Esophagus muscularis mucosa (tissue), 4 donors: ENCODE results near the gene DBNL. TPM values are rescaled to one million over a fixed set of nuclear protein-coding genes. Genes with fewer than 3 reads are reported as not detected.

Experiments used
- DNase-seq: peaks from one replicate; pipeline ENCODE4 v3.0.0-alpha.2; 2017; ENCODE audit errors: extremely low spot score
- H3K27ac ChIP-seq, 4 donors: fragments of 200-600 bp; sonication (generic); replicated peaks in 1 of 4; 1 replicate in 3 of 4; 2 replicates in 1 of 4; pipeline ENCODE4 v1.5.1; 2016 to 2019; ENCODE audit warnings: mild to moderate bottlenecking in 1 of 4
- H3K27me3 ChIP-seq, 4 donors: fragments of 200-600 bp; sonication (generic); one replicate each; pipeline versions ENCODE4 v1.5.1 to v1.6.0; 2016 to 2019
- H3K36me3 ChIP-seq, 4 donors: fragments of 200-600 bp; sonication (generic); one replicate each; pipeline ENCODE4 v1.5.1; 2016 to 2019
- H3K4me1 ChIP-seq, 4 donors: fragments of 200-600 bp; sonication (generic); one replicate each; pipeline ENCODE4 v1.5.1; 2016 to 2019
- H3K4me3 ChIP-seq, 4 donors: fragments of 200-600 bp; sonication (generic); 1 replicate in 2 of 4; 2 replicates in 2 of 4; pipeline ENCODE4 v1.5.1; 2016 to 2019; ENCODE audit warnings: mild to moderate bottlenecking in 4 of 4, moderate library complexity in 1 of 4
- H3K9me3 ChIP-seq, 4 donors: fragments of 200-600 bp; sonication (generic); 1 replicate in 3 of 4; 2 replicates in 1 of 4; pipeline ENCODE4 v1.5.1; 2016 to 2019
- EP300 ChIP-seq: sonication (generic); formaldehyde crosslinking; IDR thresholded peaks from one replicate; pipeline ENCODE4 v1.6.1; 2017; ENCODE audit warnings: antibody characterized with exemption
- POLR2A ChIP-seq: fragments of 450-650 bp; IDR thresholded peaks from one replicate; pipeline ENCODE4 v1.6.1; 2017; ENCODE audit warnings: antibody characterized with exemption, moderate library complexity, mild to moderate bottlenecking, low read depth
- POLR2AphosphoS5 ChIP-seq, 2 donors: sonication (generic); formaldehyde crosslinking; IDR thresholded peaks; one replicate each; pipeline ENCODE4 v1.6.1; 2017; ENCODE audit warnings: antibody characterized with exemption in 2 of 2
- whole genome bisulfite sequencing: methylation state at CpG from one replicate; pipeline ENCODE4 v1.1.5; 2018; 5-methylcytosine and 5-hydroxymethylcytosine counted together
- intact Hi-C: fragments of 100-400 bp; cut with DNase I; formaldehyde crosslinking; loops from one replicate; pipeline ENCODE4 v1.15.1; 2023
- total RNA-seq, 4 donors: library from RNA; depleted of rRNA; stranded (reverse); fragments of >200 nt; gene quantifications; one replicate each; pipeline versions ENCODE4 v1.1.0 to v1.2.1, GENCODE V29; 2016
- TF ChIP-seq, protein P1 (sequence below), 3 experiments: fragments of 200-600 bp in 2 of 3; fragments of 450-650 bp in 1 of 3; sonication (generic) in 2 of 3; IDR thresholded peaks; one replicate each; pipeline ENCODE4 v1.5.1; 2017 to 2019; ENCODE audit warnings: antibody characterized with exemption in 3 of 3, mild to moderate bottlenecking in 2 of 3, moderate library complexity in 1 of 3

Gene DBNL
- total RNA-seq, 4 donors from 2014 or later: 93.9 to 122 (median 115) TPM

DNA sequence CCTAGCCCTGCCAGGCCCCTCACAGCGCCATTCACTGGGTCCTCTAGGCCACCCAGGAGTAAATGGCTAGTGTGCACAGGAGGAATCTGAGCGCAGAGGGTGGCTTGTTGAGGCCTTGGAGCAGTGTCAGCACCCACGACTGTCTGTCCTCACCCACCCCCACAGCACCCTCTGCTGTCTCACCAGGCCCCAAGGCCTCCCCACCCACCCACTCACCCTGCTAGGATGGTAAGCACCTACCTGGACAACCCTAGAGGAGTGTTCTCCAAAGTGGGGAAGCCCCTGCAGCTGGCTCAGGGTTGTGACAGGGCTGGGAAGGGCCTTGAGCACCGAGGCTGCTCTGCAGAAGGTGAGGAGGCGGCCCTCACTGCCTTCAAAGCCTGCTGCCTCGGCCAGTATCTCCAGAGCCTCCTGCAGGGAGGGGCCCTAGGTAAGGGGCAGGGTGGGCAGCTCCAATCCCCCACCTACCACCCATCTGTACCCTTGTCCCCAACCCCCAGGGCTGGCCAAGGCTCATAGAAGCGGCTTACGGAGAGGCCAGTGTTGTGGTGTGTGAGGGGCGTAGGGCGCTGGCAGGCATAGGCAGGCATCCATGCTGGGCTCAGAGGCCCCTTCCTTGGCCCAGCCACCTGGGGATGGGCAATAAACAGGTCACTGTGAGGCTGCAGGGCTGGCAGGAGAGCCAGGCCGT, 35.0 kb downstream of the DBNL start:
- DNase-seq: no peak
- Histone ChIP-seq H3K4me1 (peaks cover 39 to 63% (median 49%) of the 10 kb centered on the region in 4 donors), H3K27me3 (no peaks in the 10 kb centered on the region), H3K4me3 (no peak overlapping the region), H3K36me3 (peaks cover 37 to 64% (median 64%) of the 10 kb centered on the region in 4 donors), H3K27ac (no peak overlapping the region), H3K9me3 (no peaks in the 10 kb centered on the region)
- intact Hi-C loops: loop anchor here (5.0 kb wide), 1 partner anchor 37 kb away; the partner anchor contains the start of gene DBNL
- WGBS: 85% methylated on average over 5 of the region's 11 CpGs
- TF ChIP-seq EP300 (no peak), POLR2AphosphoS5 (IDR thresholded peaks at IDR 0.05) (no peak), POLR2A (no peak)
- TF ChIP-seq, protein P1, sequence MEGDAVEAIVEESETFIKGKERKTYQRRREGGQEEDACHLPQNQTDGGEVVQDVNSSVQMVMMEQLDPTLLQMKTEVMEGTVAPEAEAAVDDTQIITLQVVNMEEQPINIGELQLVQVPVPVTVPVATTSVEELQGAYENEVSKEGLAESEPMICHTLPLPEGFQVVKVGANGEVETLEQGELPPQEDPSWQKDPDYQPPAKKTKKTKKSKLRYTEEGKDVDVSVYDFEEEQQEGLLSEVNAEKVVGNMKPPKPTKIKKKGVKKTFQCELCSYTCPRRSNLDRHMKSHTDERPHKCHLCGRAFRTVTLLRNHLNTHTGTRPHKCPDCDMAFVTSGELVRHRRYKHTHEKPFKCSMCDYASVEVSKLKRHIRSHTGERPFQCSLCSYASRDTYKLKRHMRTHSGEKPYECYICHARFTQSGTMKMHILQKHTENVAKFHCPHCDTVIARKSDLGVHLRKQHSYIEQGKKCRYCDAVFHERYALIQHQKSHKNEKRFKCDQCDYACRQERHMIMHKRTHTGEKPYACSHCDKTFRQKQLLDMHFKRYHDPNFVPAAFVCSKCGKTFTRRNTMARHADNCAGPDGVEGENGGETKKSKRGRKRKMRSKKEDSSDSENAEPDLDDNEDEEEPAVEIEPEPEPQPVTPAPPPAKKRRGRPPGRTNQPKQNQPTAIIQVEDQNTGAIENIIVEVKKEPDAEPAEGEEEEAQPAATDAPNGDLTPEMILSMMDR (IDR thresholded peaks at IDR 0.05): no peak

DNA sequence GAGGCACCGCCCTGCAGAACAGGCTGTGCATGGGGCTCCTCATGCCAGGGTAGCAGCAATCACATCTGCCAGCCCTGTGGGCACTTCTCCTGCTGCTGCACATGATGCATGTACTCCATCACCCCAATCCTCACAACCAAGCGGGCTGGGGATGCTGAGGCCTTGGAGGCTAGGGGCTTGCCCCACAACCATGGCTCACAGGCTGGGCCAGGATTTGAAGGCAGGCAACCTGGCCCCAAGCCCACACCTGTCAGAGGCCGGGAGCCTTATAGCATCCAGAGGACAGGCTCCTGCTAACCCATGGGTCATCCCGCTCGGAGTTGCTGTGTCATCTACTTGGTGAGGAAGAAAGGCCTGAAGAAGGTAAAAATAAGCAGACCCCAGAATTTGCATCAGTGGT, 35.6 kb downstream of the DBNL start:
- WGBS: 87% methylated on average over 3 of the region's 5 CpGs
- H3K27ac ChIP-seq: peak overlapping the region in 1 of 4 donors; percentile 92
- no peaks in the 10 kb centered on the region for H3K9me3 ChIP-seq
- peaks cover 39 to 68% (median 52%) of the 10 kb centered on the region in 4 donors for H3K4me1 ChIP-seq
- no peak overlapping the region for H3K4me3 ChIP-seq
- TF ChIP-seq EP300: no peak
- no peak for TF ChIP-seq POLR2AphosphoS5 (IDR thresholded peaks at IDR 0.05)
- TF ChIP-seq, protein P1 (IDR thresholded peaks at IDR 0.05): no peak
- no peak for TF ChIP-seq POLR2A
- no peak for DNase-seq
- no peaks in the 10 kb centered on the region for H3K27me3 ChIP-seq
- H3K36me3 ChIP-seq: peaks cover 37 to 57% (median 57%) of the 10 kb centered on the region in 4 donors
- intact Hi-C loops: loop anchor here (5.0 kb wide), 1 partner anchor 38 kb away; the partner anchor contains the start of gene DBNL

GRCh38 chr7:44080686-44081265, 36.3 kb downstream of the DBNL start:
- WGBS: 82% methylated on average over 6 of the region's 11 CpGs
- peak overlapping the region; percentile 89 to 94 (median 92) for H3K27ac ChIP-seq
- no peaks in the 10 kb centered on the region for H3K27me3 ChIP-seq
- no peaks in the 10 kb centered on the region for H3K9me3 ChIP-seq
- H3K36me3 ChIP-seq: peaks cover 37 to 51% (median 51%) of the 10 kb centered on the region in 4 donors
- peaks cover 39 to 69% (median 52%) of the 10 kb centered on the region in 4 donors for H3K4me1 ChIP-seq
- peak overlapping the region in 2 of 4 donors; percentile 89 to 94 for H3K4me3 ChIP-seq
- no peak for DNase-seq
- TF ChIP-seq EP300 (no peak), POLR2AphosphoS5 (IDR thresholded peaks at IDR 0.05) (no peak), POLR2A (no peak)
- TF ChIP-seq, protein P1 (IDR thresholded peaks at IDR 0.05): no peak
- intact Hi-C loops: loop anchor here (5.0 kb wide), 1 partner anchor 38 kb away; the partner anchor contains the start of gene DBNL

DNA sequence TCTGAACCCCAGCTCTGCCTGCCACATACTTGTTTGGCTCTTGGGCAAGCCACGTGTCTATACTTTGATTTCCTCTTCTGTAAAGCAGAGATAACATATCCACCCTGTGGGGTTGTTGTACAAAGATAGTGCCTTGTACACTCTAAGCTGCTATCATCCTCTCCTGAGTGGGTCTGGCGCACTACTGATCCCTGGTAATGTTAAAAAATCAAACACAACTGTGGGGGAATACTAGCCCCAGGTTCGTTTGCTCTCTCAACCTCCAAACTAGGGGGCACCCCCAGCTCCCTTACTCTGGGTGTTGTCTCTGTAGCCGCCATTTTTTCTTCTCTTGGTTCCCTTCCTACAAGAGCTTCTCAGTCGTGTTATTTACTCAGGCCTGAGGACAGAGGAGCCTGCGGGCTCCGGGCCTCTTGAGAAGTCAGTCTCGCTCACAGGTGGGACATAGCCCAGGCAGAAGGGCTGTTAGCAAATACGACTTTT, 36.8 kb downstream of the DBNL start:
- no peaks in the 10 kb centered on the region for H3K27me3 ChIP-seq
- WGBS: 63% methylated on average over 9 of the region's 9 CpGs
- H3K27ac ChIP-seq: peak overlapping the region; percentile 89 to 94 (median 92)
- no peaks in the 10 kb centered on the region for H3K9me3 ChIP-seq
- intact Hi-C loops: loop anchor here (5.0 kb wide), 1 partner anchor 39 kb away; the partner anchor contains the start of gene DBNL
- H3K36me3 ChIP-seq: peaks cover 33 to 46% (median 45%) of the 10 kb centered on the region in 4 donors
- H3K4me3 ChIP-seq: peak overlapping the region; percentile 78 to 94 (median 85)
- DNase-seq: no peak
- peaks cover 39 to 69% (median 52%) of the 10 kb centered on the region in 4 donors for H3K4me1 ChIP-seq
- TF ChIP-seq POLR2A: no peak
- TF ChIP-seq POLR2AphosphoS5 (IDR thresholded peaks at IDR 0.05): no peak
- TF ChIP-seq EP300: no peak
- TF ChIP-seq, protein P1 (IDR thresholded peaks at IDR 0.05): no peak
